Astrocyte (in vitro differentiated cells and primary cell): Measurements from ENCODE around the gene TSFM.
"Not testable (repeated sequence)": the region's sequence is repeated elsewhere in the genome, so short reads cannot be mapped to it uniquely, and the experiment has no call there.

Experiments used
- EZH2 ChIP-seq: IDR thresholded peaks from 2 replicates; pipeline ENCODE4 v1.6.1; 2012; ENCODE audit warnings: mild to moderate bottlenecking, low read length, inconsistent platforms; ENCODE audit not compliant: insufficient read depth
- TF ChIP-seq, protein P1 (sequence below): IDR thresholded peaks from 2 replicates; pipeline ENCODE4 v1.5.1; 2011; ENCODE audit warnings: low read depth, mild to moderate bottlenecking, inconsistent platforms, low read length, moderate library complexity; ENCODE audit not compliant: insufficient read depth

DNA sequence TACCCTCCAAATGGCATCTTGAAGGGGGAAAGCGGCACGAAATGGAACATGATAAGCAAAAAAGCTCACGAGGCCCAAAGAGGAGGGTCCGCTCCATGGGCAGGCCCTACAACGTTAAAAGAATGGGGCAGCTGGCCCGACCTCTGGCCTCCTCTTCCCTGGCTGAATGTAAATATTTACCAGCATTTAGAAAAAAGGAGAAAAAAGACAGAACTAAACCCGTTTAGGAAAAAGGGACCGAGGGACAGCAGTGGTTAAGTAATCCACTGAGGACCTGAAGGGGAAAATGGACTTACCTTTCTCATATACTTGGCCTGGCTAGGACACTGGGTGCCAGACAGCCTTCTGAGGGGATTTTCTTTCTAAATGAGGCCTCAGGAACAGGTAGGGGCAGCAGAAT is 37.5 kb downstream of the TSFM start:
- TF ChIP-seq, protein P1, sequence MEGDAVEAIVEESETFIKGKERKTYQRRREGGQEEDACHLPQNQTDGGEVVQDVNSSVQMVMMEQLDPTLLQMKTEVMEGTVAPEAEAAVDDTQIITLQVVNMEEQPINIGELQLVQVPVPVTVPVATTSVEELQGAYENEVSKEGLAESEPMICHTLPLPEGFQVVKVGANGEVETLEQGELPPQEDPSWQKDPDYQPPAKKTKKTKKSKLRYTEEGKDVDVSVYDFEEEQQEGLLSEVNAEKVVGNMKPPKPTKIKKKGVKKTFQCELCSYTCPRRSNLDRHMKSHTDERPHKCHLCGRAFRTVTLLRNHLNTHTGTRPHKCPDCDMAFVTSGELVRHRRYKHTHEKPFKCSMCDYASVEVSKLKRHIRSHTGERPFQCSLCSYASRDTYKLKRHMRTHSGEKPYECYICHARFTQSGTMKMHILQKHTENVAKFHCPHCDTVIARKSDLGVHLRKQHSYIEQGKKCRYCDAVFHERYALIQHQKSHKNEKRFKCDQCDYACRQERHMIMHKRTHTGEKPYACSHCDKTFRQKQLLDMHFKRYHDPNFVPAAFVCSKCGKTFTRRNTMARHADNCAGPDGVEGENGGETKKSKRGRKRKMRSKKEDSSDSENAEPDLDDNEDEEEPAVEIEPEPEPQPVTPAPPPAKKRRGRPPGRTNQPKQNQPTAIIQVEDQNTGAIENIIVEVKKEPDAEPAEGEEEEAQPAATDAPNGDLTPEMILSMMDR = not testable (repeated sequence)
- not testable (repeated sequence) for TF ChIP-seq EZH2
